SK-N-SH (cell line): Measurements from ENCODE around the gene ZNF688. TPM values are rescaled to one million over a fixed set of nuclear protein-coding genes. Genes with fewer than 3 reads are reported as not detected.

ENCODE experiments used
- CTCF ChIA-PET: fragments of 300-600, 350-600 bp; formaldehyde crosslinking; extraction: SDS; loops from one replicate; lab custom pipeline; 2021; lab: Yijun Ruan, JAX
- POLR2A ChIA-PET: fragments of 350-600 bp; sonication (Branson Sonifier 250); formaldehyde crosslinking; extraction: SDS; loops from one replicate; lab custom pipeline; 2020; ENCODE audit warnings: antibody characterized with exemption, inconsistent platforms; lab: Yijun Ruan, JAX
- DNase-seq: peaks from one replicate; pipeline ENCODE4 v3.0.0; 2012
- H2AFZ ChIP-seq: fragments of 200-600 bp; sonication (generic); 2 replicates; pipeline ENCODE4 v1.8.1; 2016; ENCODE audit warnings: antibody characterized with exemption, mild to moderate bottlenecking, low read depth
- H3F3A ChIP-seq: fragments of 200-600 bp; sonication (generic); replicated peaks from 2 replicates; pipeline ENCODE3; 2016; ENCODE audit warnings: antibody characterized with exemption, mild to moderate bottlenecking; ENCODE audit not compliant: insufficient read depth
- H3K27ac ChIP-seq, 2 experiments: fragments of 200-500 bp in 1 of 2; fragments of 200-600 bp in 1 of 2; sonication (Bioruptor generic) in 1 of 2; sonication (generic), shearing (Covaris generic) in 1 of 2; 2 replicates each; pipeline versions ENCODE4 v1.5.1 to v1.6.1; 2014 to 2016; ENCODE audit warnings: low read depth in 2 of 2, inconsistent platforms in 1 of 2, low read length in 1 of 2, mild to moderate bottlenecking in 1 of 2, mixed read lengths in 1 of 2
- H3K27me3 ChIP-seq: fragments of 200-600 bp; sonication (generic), shearing (Covaris generic); 2 replicates; pipeline ENCODE4 v1.6.1; 2016; ENCODE audit warnings: mixed run types; ENCODE audit not compliant: insufficient read depth
- H3K36me3 ChIP-seq, 2 experiments: fragments of 200-500 bp in 1 of 2; fragments of 200-600 bp in 1 of 2; sonication (Bioruptor generic) in 1 of 2; sonication (generic) in 1 of 2; replicated peaks in 1 of 2; 2 replicates each; pipeline versions ENCODE3 to v1.5.1; 2014 to 2016; ENCODE audit warnings: low read length in 1 of 2, mild to moderate bottlenecking in 1 of 2; ENCODE audit not compliant: insufficient read depth in 2 of 2, control insufficient read depth in 1 of 2
- H3K4me1 ChIP-seq, 2 experiments: fragments of 200-500 bp in 1 of 2; fragments of 200-600 bp in 1 of 2; sonication (Bioruptor generic) in 1 of 2; sonication (generic), shearing (Covaris generic) in 1 of 2; 2 replicates each; pipeline versions ENCODE4 v1.5.1 to v1.6.1; 2014 to 2016; ENCODE audit warnings: low read depth in 1 of 2, low read length in 1 of 2, mixed run types in 1 of 2; ENCODE audit not compliant: insufficient read depth in 2 of 2, control insufficient read depth in 1 of 2
- H3K4me2 ChIP-seq: fragments of 200-600 bp; sonication (generic), shearing (Covaris generic); 2 replicates; pipeline ENCODE4 v1.6.1; 2017; ENCODE audit warnings: mixed run types
- H3K4me3 ChIP-seq, 2 experiments: fragments of 200-500 bp in 1 of 2; fragments of 200-600 bp in 1 of 2; sonication (Bioruptor generic) in 1 of 2; sonication (generic), shearing (Covaris generic) in 1 of 2; 2 replicates each; pipeline versions ENCODE4 v1.5.1 to v1.8.1; 2014 to 2016; ENCODE audit warnings: low read depth in 2 of 2, inconsistent platforms in 1 of 2, low read length in 1 of 2, mild to moderate bottlenecking in 1 of 2, mixed read lengths in 1 of 2, moderate library complexity in 1 of 2
- H3K79me2 ChIP-seq: fragments of 200-600 bp; sonication (generic); 2 replicates; pipeline ENCODE4 v1.8.1; 2017; ENCODE audit warnings: mild to moderate bottlenecking; ENCODE audit not compliant: insufficient read depth
- H3K9ac ChIP-seq: fragments of 200-600 bp; sonication (generic); 2 replicates; pipeline ENCODE4 v1.6.1; 2017; ENCODE audit warnings: mixed run types
- H3K9me2 ChIP-seq: fragments of 200-600 bp; sonication (generic); 2 replicates; pipeline ENCODE4 v1.6.1; 2017; ENCODE audit warnings: mixed run types
- H3K9me3 ChIP-seq: fragments of 200-600 bp; sonication (generic); 2 replicates; pipeline ENCODE4 v1.6.1; 2017; ENCODE audit warnings: mixed run types, mild to moderate bottlenecking, moderate library complexity
- H4K20me1 ChIP-seq: fragments of 200-600 bp; sonication (generic); 2 replicates; pipeline ENCODE4 v1.6.1; 2017; ENCODE audit warnings: mild to moderate bottlenecking, mixed run types; ENCODE audit not compliant: insufficient read depth
- CHD2 ChIP-seq: fragments of 150-350 bp; IDR thresholded peaks from 2 replicates; pipeline ENCODE4 v1.6.1; 2018; ENCODE audit warnings: low read length; ENCODE audit not compliant: partially characterized antibody
- CTCF ChIP-seq: fragments of 200-600 bp; sonication (generic); IDR thresholded peaks from 2 replicates; pipeline ENCODE4 v1.6.1; 2017; ENCODE audit warnings: antibody characterized with exemption, mild to moderate bottlenecking, moderate library complexity
- EP300 ChIP-seq, 2 experiments: IDR thresholded peaks; 2 replicates each; pipeline versions ENCODE4 v1.4.0 to v1.6.1; 2012; ENCODE audit warnings: borderline replicate concordance in 1 of 2, low read depth in 1 of 2, low read length in 1 of 2
- FOSL2 ChIP-seq: IDR thresholded peaks from 2 replicates; pipeline ENCODE4 v1.4.0; 2012; ENCODE audit warnings: low read depth, mild to moderate bottlenecking, moderate library complexity, borderline replicate concordance
- FOXM1 ChIP-seq: IDR thresholded peaks from 2 replicates; pipeline ENCODE4 v1.4.0; 2012; ENCODE audit warnings: low read depth, mild to moderate bottlenecking
- GABPA ChIP-seq: IDR thresholded peaks from 2 replicates; pipeline ENCODE4 v1.4.0; 2012; ENCODE audit warnings: low read depth, mild to moderate bottlenecking
- MAX ChIP-seq: IDR thresholded peaks from 2 replicates; pipeline ENCODE4 v1.4.0; 2012; ENCODE audit warnings: low read depth
- MEF2A ChIP-seq: IDR thresholded peaks from 2 replicates; pipeline ENCODE4 v1.4.0; 2012; ENCODE audit warnings: low read depth, borderline replicate concordance
- NRF1 ChIP-seq: IDR thresholded peaks from 2 replicates; pipeline ENCODE4 v1.6.1; 2012; ENCODE audit warnings: low read depth, mild to moderate bottlenecking, low read length
- RCOR1 ChIP-seq: fragments of 150-350 bp; IDR thresholded peaks from 2 replicates; pipeline ENCODE4 v1.6.1; 2017; ENCODE audit warnings: antibody characterized with exemption, low read length
- RXRA ChIP-seq: IDR thresholded peaks from 2 replicates; pipeline ENCODE4 v1.4.0; 2012; ENCODE audit warnings: low read depth, mild to moderate bottlenecking, borderline replicate concordance
- SIN3A ChIP-seq: IDR thresholded peaks from 2 replicates; pipeline ENCODE4 v1.6.1; 2012; ENCODE audit warnings: low read depth, mild to moderate bottlenecking, low read length, moderate library complexity, borderline replicate concordance
- TEAD4 ChIP-seq: IDR thresholded peaks from 2 replicates; pipeline ENCODE4 v1.4.0; 2012; ENCODE audit warnings: mild to moderate bottlenecking, borderline replicate concordance; ENCODE audit not compliant: insufficient read depth
- YY1 ChIP-seq: IDR thresholded peaks from 2 replicates; pipeline ENCODE4 v1.4.0; 2012; ENCODE audit warnings: low read depth, mild to moderate bottlenecking
- WGBS: methylation state at CpG from one replicate; pipeline ENCODE4 v1.1.6; 2017; ENCODE audit warnings: low lambda C conversion rate; 5-methylcytosine and 5-hydroxymethylcytosine counted together
- polyA plus RNA-seq, 3 experiments: library from polyadenylated mRNA; depleted of rRNA; stranded (reverse); fragments of >200 nt; gene quantifications; 2 replicates each; pipeline ENCODE4 v1.2.3, GENCODE V29; 2012

The ZNF688 gene
- polyA plus RNA-seq, 1 of the 3 experiments (the other 2 are of a cell fraction): 13.4 TPM

- Histone ChIP-seq H3K79me2 (peaks cover 62% of the 10 kb centered on the region), H4K20me1 (no peaks in the 10 kb centered on the region), H3K9me2 (no peaks in the 10 kb centered on the region), H3K27me3 (no peaks in the 10 kb centered on the region), H3K36me3 (peaks cover 11 to 16% of the 10 kb centered on the region in 2 experiments), H2AFZ (no peak overlapping the region), H3K4me1 (peaks cover 0 to 4% of the 10 kb centered on the region in 2 experiments; a peak in 1 of 4 replicates), H3K9ac (no peak overlapping the region), H3K4me3 (no peak overlapping the region), H3F3A (no peaks in the 10 kb centered on the region), H3K9me3 (no peaks in the 10 kb centered on the region), H3K4me2 (no peak overlapping the region), H3K27ac (no peak overlapping the region)
- TF ChIP-seq FOXM1 (no peak), YY1 (no peak)
- POLR2A ChIA-PET: interaction anchor here (0.8 kb wide), 1 partner anchor 24 kb away, joined by 3 read pairs; the partner anchor contains the start of gene ZNF764
- CTCF ChIA-PET: no interaction called here
- no peak for DNase-seq
- WGBS: 98% methylated on average over 43 of the region's 48 CpGs
Observed at GRCh38 chr16:30582611-30583340, 11.3 kb upstream of the ZNF688 start.

- Histone ChIP-seq H3K9me2 (no peaks in the 10 kb centered on the region), H3K9me3 (no peaks in the 10 kb centered on the region), H3K27ac (no peak overlapping the region), H3K9ac (no peak overlapping the region), H3K79me2 (peaks cover 49% of the 10 kb centered on the region), H3F3A (no peaks in the 10 kb centered on the region), H2AFZ (no peak overlapping the region), H3K36me3 (peaks cover 11 to 16% of the 10 kb centered on the region in 2 experiments), H3K4me3 (no peak overlapping the region), H3K27me3 (no peaks in the 10 kb centered on the region), H3K4me2 (no peak overlapping the region), H3K4me1 (peaks cover 0 to 4% of the 10 kb centered on the region in 2 experiments; a peak in 1 of 4 replicates), H4K20me1 (no peaks in the 10 kb centered on the region)
- ChIA-PET CTCF (interaction anchor here (1.2 kb wide), 1 partner anchor 16 kb away, joined by 3 read pairs; no protein-coding TSS in a partner anchor), POLR2A (interaction anchor here (0.5 kb wide), 1 partner anchor 69 kb away, joined by 3 read pairs; the partner anchor contains the start of gene PRR14)
- WGBS: 94% methylated on average over 6 of the region's 7 CpGs
- TF ChIP-seq MEF2A (no peak), SIN3A (no peak)
- DNase-seq: no peak
Observed at GRCh38 chr16:30581457-30581856, 9.9 kb upstream of the ZNF688 start.

GRCh38 chr16:30574678-30575077, 3.2 kb upstream of the ZNF688 start:
- POLR2A ChIA-PET: no interaction called here
- Histone ChIP-seq H4K20me1 (no peaks in the 10 kb centered on the region), H3K27me3 (no peaks in the 10 kb centered on the region), H3K9me3 (no peaks in the 10 kb centered on the region), H3F3A (peaks cover 14% of the 10 kb centered on the region), H3K4me1 (peaks cover 5 to 12% of the 10 kb centered on the region in 2 experiments; a peak in 1 of 4 replicates)
- 91% methylated on average over 1 of the region's 1 CpG for WGBS
- CTCF ChIA-PET: no interaction called here
- TF ChIP-seq MEF2A (no peak), EP300 (IDR thresholded peaks at IDR 0.05; ENCODE audit: borderline replicate concordance in 1 of 2, low read depth in 1 of 2, low read length in 1 of 2) (no peak), RXRA (no peak), GABPA (no peak), TEAD4 (no peak), NRF1 (no peak), FOSL2 (no peak), MAX (no peak), RCOR1 (no peak), CTCF (no peak), SIN3A (no peak), YY1 (no peak), FOXM1 (no peak), CHD2 (no peak)
- TF ChIP-seq, all 33 proteins: peak for 0
- H2AFZ ChIP-seq: no peak overlapping the region
- no peaks in the 10 kb centered on the region; the same call in 1 of the 2 replicates for H3K79me2 ChIP-seq
- H3K9ac ChIP-seq: no peak overlapping the region
- DNase-seq: no peak
- no peak overlapping the region for H3K27ac ChIP-seq
- no peaks in the 10 kb centered on the region for H3K9me2 ChIP-seq
- no peak overlapping the region for H3K4me2 ChIP-seq
- peaks cover 0 to 3% of the 10 kb centered on the region in 2 experiments for H3K36me3 ChIP-seq
- no peak overlapping the region for H3K4me3 ChIP-seq
